HFFc6 (cell line): Measurements from ENCODE around the gene CYP46A1. TPM values are rescaled to one million over a fixed set of nuclear protein-coding genes. Genes with fewer than 3 reads are reported as not detected.

Source experiments
- DNase-seq: peaks from one replicate; pipeline ENCODE4 v3.0.0-alpha.2; 2018
- H3K27ac Mint-ChIP-seq: 2 replicates; pipeline ENCODE4 v1.8.0; 2020; ENCODE audit warnings: mild to moderate bottlenecking, mixed read lengths
- H3K27me3 Mint-ChIP-seq: 2 replicates; pipeline ENCODE4 v1.8.0; 2021; ENCODE audit warnings: mild to moderate bottlenecking, moderate library complexity, mixed read lengths; ENCODE audit not compliant: insufficient read depth
- H3K36me3 Mint-ChIP-seq: 2 replicates; pipeline ENCODE4 v1.8.0; 2021; ENCODE audit warnings: low read depth, mixed read lengths
- H3K4me1 Mint-ChIP-seq: 2 replicates; pipeline ENCODE4 v1.8.0; 2020; ENCODE audit warnings: low read depth, mixed read lengths
- H3K4me3 Mint-ChIP-seq: 2 replicates; pipeline ENCODE4 v1.8.0; 2020; ENCODE audit warnings: mild to moderate bottlenecking, moderate library complexity, mixed read lengths
- H3K9me3 Mint-ChIP-seq: 2 replicates; pipeline ENCODE4 v1.8.0; 2020; ENCODE audit warnings: mild to moderate bottlenecking, mixed read lengths
- CTCF ChIP-seq: fragments of 200-600 bp; sonication (generic); IDR thresholded peaks from 2 replicates; pipeline ENCODE4 v1.5.0; 2021; ENCODE audit warnings: antibody characterized with exemption, mild to moderate bottlenecking
- total RNA-seq, 6 experiments: library from RNA; stranded (reverse); fragmentation: NEBNext Ultra II Directional; extraction: Animal tissue kit (Norgen Biotek cat#: 25700); gene quantifications; 2 replicates in 1 of 6; 3 replicates in 5 of 6; pipeline ENCODE4 v1.2.3, GENCODE V29; 2021

The CYP46A1 gene
- total RNA-seq, 6 experiments from 2014 or later, result 0.28 to 0.62 (median 0.49) TPM

GRCh38 chr14:99749142-99749541, 65.0 kb downstream of the CYP46A1 start:
- no peak for DNase-seq
- Mint-ChIP-seq H3K9me3 (no peaks in the 10 kb centered on the region), H3K27me3 (peaks cover 4% of the 10 kb centered on the region; the same call in 1 of the 2 replicates), H3K36me3 (no peaks in the 10 kb centered on the region), H3K27ac (no peak overlapping the region), H3K4me1 (peaks cover 64% of the 10 kb centered on the region), H3K4me3 (no peak overlapping the region)
- peak; percentile 59 for TF ChIP-seq CTCF

- no peaks in the 10 kb centered on the region for H3K9me3 Mint-ChIP-seq
- no peak for TF ChIP-seq CTCF
- H3K36me3 Mint-ChIP-seq, result no peaks in the 10 kb centered on the region
- no peak overlapping the region for H3K27ac Mint-ChIP-seq
- no peak for DNase-seq
- H3K4me1 Mint-ChIP-seq, result peaks cover 64% of the 10 kb centered on the region
- H3K4me3 Mint-ChIP-seq, result no peak overlapping the region
- peaks cover 4% of the 10 kb centered on the region; the same call in 1 of the 2 replicates for H3K27me3 Mint-ChIP-seq
Observed at GRCh38 chr14:99749763-99750715, 65.9 kb downstream of the CYP46A1 start.

- peaks cover 61% of the 10 kb centered on the region for H3K4me1 Mint-ChIP-seq
- no peak for TF ChIP-seq CTCF
- no peak overlapping the region for H3K4me3 Mint-ChIP-seq
- no peaks in the 10 kb centered on the region for H3K9me3 Mint-ChIP-seq
- H3K27me3 Mint-ChIP-seq, result peaks cover 4% of the 10 kb centered on the region; the same call in 1 of the 2 replicates
- DNase-seq, result no peak
- H3K27ac Mint-ChIP-seq, result no peak overlapping the region
- H3K36me3 Mint-ChIP-seq, result no peaks in the 10 kb centered on the region
Observed at GRCh38 chr14:99750746-99751450, 66.8 kb downstream of the CYP46A1 start.

DNA sequence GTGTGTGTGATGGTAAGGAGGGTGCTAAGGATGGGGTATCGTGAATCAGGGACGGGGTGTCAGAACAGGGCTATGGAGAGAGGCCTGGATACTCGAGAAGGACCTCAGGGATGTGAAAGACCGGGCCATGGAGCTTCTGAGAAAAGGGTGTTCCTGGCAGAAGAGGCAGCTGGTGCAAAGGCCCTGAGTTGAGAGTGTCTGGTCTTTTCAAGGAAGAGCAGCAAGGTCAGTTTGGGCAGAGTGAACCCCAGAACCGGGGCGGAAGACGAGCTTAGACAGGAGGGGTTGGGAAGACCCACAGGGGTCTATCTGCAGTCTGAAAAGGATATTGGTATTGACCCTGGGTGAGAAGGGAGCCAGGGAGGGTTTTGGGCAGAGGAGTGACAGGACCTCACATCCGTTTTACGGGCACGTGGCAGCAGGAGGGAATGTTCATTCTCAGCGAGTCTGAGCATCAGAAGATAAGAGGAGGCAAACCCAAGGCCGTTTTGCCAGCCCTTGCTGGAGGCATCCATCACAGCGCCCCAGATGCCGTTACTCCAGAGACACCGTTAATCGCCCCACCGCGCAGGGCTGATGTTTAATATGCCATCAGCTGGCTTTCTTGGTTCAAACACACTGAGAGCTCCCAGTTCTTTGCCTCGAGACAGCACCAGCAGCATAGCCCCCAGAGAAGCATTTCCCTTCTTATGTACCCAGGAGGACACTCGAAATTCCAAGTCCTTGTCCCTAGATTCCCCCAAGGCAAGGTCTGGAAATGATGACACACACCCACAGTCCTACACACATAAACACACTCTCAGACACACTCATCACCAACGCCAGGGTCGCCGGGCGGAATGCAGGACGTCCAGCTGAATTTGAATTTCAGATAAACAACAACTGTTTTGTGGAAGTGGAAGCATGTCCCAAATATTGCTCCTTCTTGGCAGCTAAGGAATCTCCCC, 67.7 kb downstream of the CYP46A1 start:
- peak overlapping the region; percentile 92 for H3K27ac Mint-ChIP-seq
- no peak for TF ChIP-seq CTCF
- peak overlapping the region; percentile 64 for H3K4me3 Mint-ChIP-seq
- peak; percentile 57 for DNase-seq
- H3K27me3 Mint-ChIP-seq, result peaks cover 4% of the 10 kb centered on the region; the same call in 1 of the 2 replicates
- no peaks in the 10 kb centered on the region for H3K36me3 Mint-ChIP-seq
- H3K4me1 Mint-ChIP-seq, result peaks cover 61% of the 10 kb centered on the region
- H3K9me3 Mint-ChIP-seq, result no peaks in the 10 kb centered on the region
